GM12801 (cell line): ENCODE results near the gene NUMB.

Source experiments
- CTCF ChIP-seq: IDR thresholded peaks from one replicate; pipeline ENCODE4 v1.5.1; 2011; ENCODE audit warnings: control low read depth; ENCODE audit not compliant: insufficient read length; ENCODE audit errors: extremely low read depth

Gene NUMB

GRCh38 chr14:73432124-73432523 lies 26.2 kb downstream of the NUMB start:
- no peak for TF ChIP-seq CTCF

- no peak for TF ChIP-seq CTCF
These were observed 30.0 kb downstream of the NUMB start for GRCh38 chr14:73428353-73428824.

- no peak for TF ChIP-seq CTCF
These were observed 30.7 kb downstream of the NUMB start for GRCh38 chr14:73427516-73428264.

GRCh38 chr14:73426877-73427276 lies 31.5 kb downstream of the NUMB start:
- TF ChIP-seq CTCF = no peak

- TF ChIP-seq CTCF = no peak
These were observed 33.9 kb downstream of the NUMB start for GRCh38 chr14:73424453-73424852.

- TF ChIP-seq CTCF = no peak
These were observed 35.8 kb downstream of the NUMB start for GRCh38 chr14:73422515-73422914.

- TF ChIP-seq CTCF = no peak
These were observed 40.1 kb downstream of the NUMB start for GRCh38 chr14:73418227-73418626.
